Activated naive CD4-positive, alpha-beta T cell treated with anti-CD3 and anti-CD28 coated beads, Interleukin-2, amount 50 U/mL, for 24 hours (primary cell): Measurements from ENCODE around the gene CH25H.
"Not testable (repeated sequence)": the region's sequence is repeated elsewhere in the genome, so short reads cannot be mapped to it uniquely, and the experiment has no call there.

Experiments used
- H3K27ac Mint-ChIP-seq: one replicate; pipeline ENCODE4 v1.8.0; 2021; ENCODE audit warnings: mild to moderate bottlenecking, mixed read lengths
- H3K27me3 Mint-ChIP-seq: one replicate; pipeline ENCODE4 v1.8.0; 2021; ENCODE audit warnings: mixed read lengths
- H3K36me3 Mint-ChIP-seq: one replicate; pipeline ENCODE4 v1.8.0; 2021; ENCODE audit warnings: mixed read lengths
- H3K4me1 Mint-ChIP-seq: one replicate; pipeline ENCODE4 v1.8.0; 2021; ENCODE audit warnings: mixed read lengths
- H3K4me3 Mint-ChIP-seq: one replicate; pipeline ENCODE4 v1.8.0; 2021; ENCODE audit warnings: mild to moderate bottlenecking, mixed read lengths
- H3K9me3 Mint-ChIP-seq: one replicate; pipeline ENCODE4 v1.8.0; 2021; ENCODE audit warnings: mixed read lengths

The CH25H gene, protein sequence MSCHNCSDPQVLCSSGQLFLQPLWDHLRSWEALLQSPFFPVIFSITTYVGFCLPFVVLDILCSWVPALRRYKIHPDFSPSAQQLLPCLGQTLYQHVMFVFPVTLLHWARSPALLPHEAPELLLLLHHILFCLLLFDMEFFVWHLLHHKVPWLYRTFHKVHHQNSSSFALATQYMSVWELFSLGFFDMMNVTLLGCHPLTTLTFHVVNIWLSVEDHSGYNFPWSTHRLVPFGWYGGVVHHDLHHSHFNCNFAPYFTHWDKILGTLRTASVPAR

DNA sequence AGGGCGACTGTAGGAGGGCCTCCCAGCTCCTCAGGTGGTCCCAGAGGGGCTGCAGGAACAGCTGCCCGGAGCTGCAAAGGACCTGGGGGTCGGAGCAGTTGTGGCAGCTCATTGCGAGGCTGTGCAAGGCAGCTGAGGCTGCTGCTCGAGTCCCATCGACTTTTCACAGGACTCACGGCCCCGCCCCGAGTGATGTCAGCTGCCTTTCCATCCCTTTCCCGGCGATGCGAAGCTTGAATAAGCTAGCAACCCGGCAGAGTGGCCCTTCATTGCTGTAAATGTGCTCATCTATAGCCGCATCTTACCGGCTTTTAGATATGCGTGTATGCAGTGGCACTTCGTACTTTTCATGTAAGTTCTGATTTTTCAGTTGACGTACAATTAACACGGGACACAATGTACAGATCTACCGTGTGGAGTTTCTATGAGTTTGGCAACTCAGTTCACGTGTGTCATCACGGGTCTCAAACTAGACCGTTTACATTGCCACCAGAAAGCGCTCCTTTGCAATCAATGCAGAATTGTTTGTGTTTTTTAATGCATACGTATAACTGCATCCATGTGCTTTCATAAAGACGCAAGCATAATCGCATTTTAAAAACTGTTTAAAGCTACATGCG is at the start of gene CH25H:
Gene CH25H (minus strand): TSS at position 137 of the 620 bp plus-strand sequence. CDS start 25 bp downstream, at position 112.
- H3K9me3 Mint-ChIP-seq = no peaks in the 10 kb centered on the region
- peaks cover 29% of the 10 kb centered on the region for H3K27me3 Mint-ChIP-seq
- H3K36me3 Mint-ChIP-seq = no peaks in the 10 kb centered on the region
- no peak within 1 kb of the TSS for H3K27ac Mint-ChIP-seq
- peak within 1 kb of the TSS; percentile 87 for H3K4me3 Mint-ChIP-seq
- peaks cover 9% of the 10 kb centered on the region for H3K4me1 Mint-ChIP-seq

DNA sequence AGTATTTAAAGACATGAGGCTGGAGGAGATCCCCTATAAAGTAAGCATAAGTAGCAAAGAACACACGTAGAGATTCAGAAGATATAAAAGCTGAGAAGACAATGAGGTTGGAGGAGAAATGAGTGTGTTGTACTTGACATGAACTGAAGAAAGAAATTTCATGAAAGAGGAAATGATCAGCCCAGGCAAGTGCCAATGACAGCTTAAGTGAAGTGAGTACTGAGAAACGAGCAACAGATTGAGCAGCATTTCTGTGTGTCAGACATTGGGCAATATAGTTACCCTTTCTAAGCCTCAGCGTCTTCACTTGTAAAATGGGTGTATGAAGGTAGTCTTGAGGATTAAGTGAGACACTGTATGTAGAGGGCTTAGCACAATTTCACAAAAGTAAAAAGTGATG is 49.2 kb upstream of the CH25H start:
- Mint-ChIP-seq H3K4me3 (no peak overlapping the region), H3K27me3 (no peaks in the 10 kb centered on the region), H3K4me1 (peaks cover 16% of the 10 kb centered on the region), H3K9me3 (peaks cover 5% of the 10 kb centered on the region), H3K36me3 (peaks cover 4% of the 10 kb centered on the region), H3K27ac (no peak overlapping the region)

DNA sequence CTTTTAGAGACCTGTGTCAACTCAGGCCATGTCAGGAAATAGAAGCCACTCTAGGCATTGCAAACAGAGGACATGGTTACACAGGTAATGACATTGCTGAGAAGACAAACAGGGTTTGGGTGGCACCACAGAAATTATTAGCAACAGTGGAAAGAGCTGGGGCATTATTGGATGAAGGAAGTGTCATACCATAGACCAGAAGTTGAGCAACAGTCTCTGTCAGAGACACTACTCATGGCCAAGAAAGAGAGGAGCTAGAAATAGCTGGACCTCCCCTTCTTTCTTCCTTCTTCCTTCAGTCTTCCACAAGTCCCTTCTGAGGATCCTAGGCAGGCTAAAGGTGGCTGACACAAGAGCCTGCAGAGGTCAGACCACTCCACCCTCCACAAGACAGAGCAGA is 48.7 kb upstream of the CH25H start:
- Mint-ChIP-seq H3K9me3 (peaks cover 5% of the 10 kb centered on the region), H3K27me3 (no peaks in the 10 kb centered on the region), H3K27ac (no peak overlapping the region), H3K36me3 (peaks cover 4% of the 10 kb centered on the region), H3K4me3 (no peak overlapping the region), H3K4me1 (peaks cover 19% of the 10 kb centered on the region)

DNA sequence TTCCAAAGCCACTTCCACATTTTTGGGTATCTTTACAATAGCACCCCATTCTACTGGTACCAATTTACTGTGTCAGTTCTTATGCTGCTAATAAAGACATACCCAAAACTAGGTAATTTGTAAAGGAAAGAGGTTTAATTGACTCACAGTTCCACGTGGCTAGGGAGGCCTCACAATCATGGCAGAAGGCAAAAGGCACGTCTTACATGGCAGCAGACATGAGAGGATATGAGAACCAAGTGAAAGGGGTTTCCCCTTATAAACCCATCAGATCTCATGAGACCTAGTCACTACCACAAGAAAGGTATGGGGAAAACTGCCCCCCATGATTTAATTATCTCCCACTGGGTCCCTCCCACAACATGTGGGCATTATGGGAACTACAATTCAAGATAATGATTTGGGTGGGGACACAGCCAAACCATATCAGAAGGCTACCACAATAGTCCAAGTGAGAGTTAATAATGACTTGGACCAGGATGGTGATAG is 48.0 kb upstream of the CH25H start:
- H3K4me3 Mint-ChIP-seq, H3K36me3 Mint-ChIP-seq, H3K27me3 Mint-ChIP-seq, H3K9me3 Mint-ChIP-seq: not testable (repeated sequence)
- Mint-ChIP-seq H3K27ac (peak overlapping the region; percentile 82), H3K4me1 (peaks cover 21% of the 10 kb centered on the region)

DNA sequence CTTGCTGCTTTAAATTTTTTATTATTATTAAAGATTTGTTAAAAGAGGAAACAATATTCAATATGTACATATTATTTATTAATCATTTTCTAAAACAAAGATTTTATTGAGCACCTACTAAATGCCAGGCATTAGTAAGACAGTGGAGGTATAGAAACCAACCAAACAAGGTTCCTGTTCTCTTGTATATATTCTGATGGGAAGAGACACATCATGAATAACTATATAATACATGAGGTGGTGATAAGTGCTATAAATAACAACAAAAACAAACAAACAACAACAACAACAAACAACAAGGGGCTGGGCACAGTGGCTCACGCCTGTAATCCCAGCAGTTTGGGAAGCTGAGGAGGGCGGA is 45.1 kb upstream of the CH25H start:
- Mint-ChIP-seq H3K9me3 (peaks cover 5% of the 10 kb centered on the region), H3K36me3 (peaks cover 6% of the 10 kb centered on the region), H3K4me1 (peaks cover 34% of the 10 kb centered on the region), H3K27me3 (no peaks in the 10 kb centered on the region), H3K4me3 (peak overlapping the region; percentile 89), H3K27ac (peak overlapping the region; percentile 82)

DNA sequence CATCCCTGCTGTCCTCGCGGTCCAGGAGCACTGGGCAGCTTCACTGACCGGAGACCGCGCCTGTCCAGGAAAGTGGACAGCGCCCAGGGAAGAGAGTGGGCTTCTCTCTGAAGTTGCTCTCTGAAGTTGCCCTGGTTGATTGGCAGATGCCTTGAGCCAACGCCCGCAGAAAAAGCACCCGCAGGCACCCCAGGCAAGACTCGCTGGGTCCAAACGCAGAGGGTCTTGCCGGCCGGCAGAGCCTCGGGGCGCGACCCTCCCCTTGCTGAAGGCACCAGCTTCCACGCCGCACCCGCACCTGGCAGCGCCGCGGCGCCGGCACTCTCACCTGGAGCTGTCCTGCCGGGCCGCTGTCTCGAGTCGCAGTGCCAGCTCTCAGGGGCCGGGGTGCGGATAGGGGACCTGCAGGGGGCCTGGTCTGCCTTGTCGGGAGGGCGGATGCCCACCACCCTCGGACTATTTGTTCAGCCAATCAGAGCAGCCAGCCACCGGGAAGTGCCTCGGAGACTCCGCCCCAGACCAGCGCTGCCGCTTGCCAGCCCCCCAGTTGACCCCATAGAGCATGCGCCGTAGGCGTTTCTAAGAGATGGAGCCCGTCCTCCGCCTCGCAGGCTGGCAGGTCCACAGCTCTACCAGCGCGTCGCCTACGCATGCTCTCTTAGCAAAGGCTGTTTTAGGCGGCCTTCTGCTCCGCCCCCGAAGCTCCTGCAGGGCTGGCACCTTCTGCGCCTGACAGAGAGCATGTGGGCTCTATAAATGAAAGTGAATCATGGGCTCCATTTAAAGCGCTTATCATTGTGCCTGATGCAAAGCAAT is 44.5 kb upstream of the CH25H start, which contains the start of gene LIPA:
Gene LIPA (minus strand): TSS at position 367 of the 816 bp plus-strand sequence. CDS start 4,127 bp downstream, outside the sequence.
- Mint-ChIP-seq H3K36me3 (peaks cover 6% of the 10 kb centered on the region), H3K4me3 (peak within 1 kb of the TSS; percentile 89), H3K27me3 (no peaks in the 10 kb centered on the region), H3K27ac (peak within 1 kb of the TSS; percentile 82), H3K9me3 (peaks cover 5% of the 10 kb centered on the region), H3K4me1 (peaks cover 34% of the 10 kb centered on the region)

DNA sequence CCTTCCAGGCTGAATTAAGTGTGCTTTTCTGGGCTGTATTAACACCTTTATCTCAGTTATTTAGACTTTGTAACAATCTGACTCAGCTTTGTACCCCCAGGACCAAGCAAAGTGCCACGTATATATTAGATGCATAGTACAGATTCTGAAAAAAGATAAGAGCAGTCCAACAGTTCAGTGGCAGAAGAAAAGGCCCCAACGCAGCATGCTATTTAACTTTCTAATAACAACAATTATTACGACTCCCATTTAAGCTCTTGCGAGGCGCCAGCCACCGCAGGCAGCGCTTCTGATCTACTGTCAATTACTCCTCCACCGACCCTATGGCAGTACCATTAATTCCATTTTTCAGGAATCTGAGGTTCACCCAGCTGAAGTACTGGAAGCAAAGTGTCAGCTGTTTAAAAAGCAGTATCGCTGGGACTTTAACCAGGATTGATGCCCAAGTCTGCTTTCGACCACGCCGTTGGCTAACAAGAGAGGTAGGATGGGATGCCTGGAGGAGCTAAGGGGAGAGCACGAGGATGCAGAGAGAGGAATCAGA is 43.8 kb upstream of the CH25H start:
- Mint-ChIP-seq H3K27ac (peak overlapping the region; percentile 52), H3K27me3 (no peaks in the 10 kb centered on the region), H3K9me3 (peaks cover 5% of the 10 kb centered on the region), H3K36me3 (peaks cover 6% of the 10 kb centered on the region), H3K4me3 (peak overlapping the region; percentile 89), H3K4me1 (peaks cover 34% of the 10 kb centered on the region)

DNA sequence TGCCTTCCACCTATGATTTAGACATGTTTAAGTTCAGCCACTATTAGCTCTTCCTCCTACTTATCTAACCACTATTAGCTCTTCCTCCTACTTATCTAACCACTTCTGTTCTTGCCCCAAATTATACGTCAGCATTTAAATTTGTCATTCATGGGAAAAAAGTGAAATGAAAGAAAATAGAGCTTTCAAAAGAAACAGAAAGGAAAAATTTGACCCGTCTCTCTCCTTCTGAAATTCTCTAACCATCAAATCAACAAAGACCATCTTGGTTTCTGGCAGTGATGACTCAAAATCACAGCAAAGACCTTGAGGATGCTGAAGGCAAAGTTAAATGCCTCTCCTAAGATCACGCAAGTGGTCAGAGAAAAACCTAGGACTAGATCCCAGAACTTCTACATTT is 41.9 kb upstream of the CH25H start:
- Mint-ChIP-seq H3K4me1 (peaks cover 28% of the 10 kb centered on the region), H3K36me3 (peaks cover 4% of the 10 kb centered on the region), H3K27me3 (no peaks in the 10 kb centered on the region), H3K4me3 (peak overlapping the region; percentile 6), H3K9me3 (no peaks in the 10 kb centered on the region), H3K27ac (peak overlapping the region; percentile 43)

DNA sequence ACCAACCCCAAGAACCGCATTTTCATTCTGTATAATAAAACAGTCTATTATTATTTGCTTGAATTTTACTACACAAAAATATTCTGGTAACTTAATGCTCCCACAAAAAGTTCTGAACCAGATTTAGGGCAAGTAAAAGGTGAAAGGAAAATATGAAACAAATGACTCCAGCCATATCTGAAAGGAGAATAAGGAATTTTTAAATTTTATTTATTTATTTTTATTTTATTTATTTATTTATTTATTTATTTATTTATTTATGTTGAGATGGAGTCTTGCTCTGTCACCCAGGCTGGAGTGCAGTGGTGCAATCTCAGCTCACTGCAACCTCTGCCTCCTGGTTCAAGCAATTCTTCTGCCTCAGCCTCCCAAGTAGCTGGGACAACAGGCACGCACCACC is 40.5 kb upstream of the CH25H start:
- H3K27me3 Mint-ChIP-seq, H3K9me3 Mint-ChIP-seq, H3K4me3 Mint-ChIP-seq, H3K27ac Mint-ChIP-seq, H3K36me3 Mint-ChIP-seq: not testable (repeated sequence)
- H3K4me1 Mint-ChIP-seq = peaks cover 34% of the 10 kb centered on the region

DNA sequence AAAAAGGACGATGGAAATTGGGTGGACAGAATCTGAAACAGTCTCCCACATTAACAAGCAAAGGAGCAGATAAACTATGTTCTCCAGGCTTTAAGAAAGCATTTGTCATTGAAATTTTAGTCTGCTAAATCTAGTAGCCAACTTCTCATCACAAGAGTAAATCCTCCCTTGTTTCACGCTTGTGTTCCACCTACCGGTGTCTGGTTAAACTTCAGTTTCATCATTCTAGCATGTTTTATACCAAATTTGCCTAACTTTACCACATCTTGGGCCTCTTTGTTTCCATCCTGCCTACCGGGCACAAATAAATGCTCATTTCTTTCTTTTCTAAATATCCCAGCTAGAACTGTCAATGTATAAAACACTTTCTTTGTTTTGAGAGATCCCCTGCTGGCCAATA is 38.7 kb upstream of the CH25H start:
- Mint-ChIP-seq H3K27me3 (no peaks in the 10 kb centered on the region), H3K36me3 (peaks cover 4% of the 10 kb centered on the region), H3K27ac (no peak overlapping the region), H3K4me3 (no peak overlapping the region), H3K9me3 (no peaks in the 10 kb centered on the region), H3K4me1 (peaks cover 26% of the 10 kb centered on the region)

DNA sequence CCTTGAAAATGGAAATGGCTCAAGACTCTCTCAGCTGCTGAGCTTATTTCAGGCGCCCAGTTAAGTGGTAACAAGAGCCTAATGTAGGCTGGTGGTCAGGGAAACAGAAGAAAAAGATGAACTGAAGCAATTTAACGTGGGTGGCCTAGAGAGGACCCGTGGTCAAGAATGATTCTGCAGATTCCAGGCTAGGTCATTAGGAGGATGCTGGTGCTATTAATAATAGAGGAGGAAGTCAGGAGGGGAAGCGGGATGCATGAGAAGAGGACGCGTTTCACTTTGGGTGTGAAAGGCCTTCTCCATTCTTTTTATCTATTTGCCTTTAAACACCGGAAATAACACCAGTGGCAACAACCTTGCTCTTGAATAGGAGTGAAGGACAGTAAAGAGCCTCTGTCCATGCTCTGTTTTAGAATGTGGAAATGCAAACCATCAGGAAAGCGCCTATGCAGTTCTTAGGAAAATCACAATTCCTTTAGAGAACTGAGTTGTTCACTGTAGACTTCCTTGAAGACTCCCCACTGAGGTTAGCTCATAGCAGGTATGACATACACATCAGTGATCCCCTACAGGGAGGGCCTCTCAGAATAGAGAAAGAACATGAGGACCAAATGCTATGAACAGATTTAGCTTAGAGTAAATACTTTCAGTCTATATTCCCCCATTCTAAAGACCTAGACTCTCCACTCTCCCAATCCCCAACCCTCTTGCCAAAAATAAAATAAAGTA is 35.9 kb upstream of the CH25H start:
- peaks cover 6% of the 10 kb centered on the region for H3K36me3 Mint-ChIP-seq
- peaks cover 6% of the 10 kb centered on the region for H3K4me1 Mint-ChIP-seq
- H3K27me3 Mint-ChIP-seq = no peaks in the 10 kb centered on the region
- H3K27ac Mint-ChIP-seq = no peak overlapping the region
- H3K9me3 Mint-ChIP-seq = no peaks in the 10 kb centered on the region
- no peak overlapping the region for H3K4me3 Mint-ChIP-seq

DNA sequence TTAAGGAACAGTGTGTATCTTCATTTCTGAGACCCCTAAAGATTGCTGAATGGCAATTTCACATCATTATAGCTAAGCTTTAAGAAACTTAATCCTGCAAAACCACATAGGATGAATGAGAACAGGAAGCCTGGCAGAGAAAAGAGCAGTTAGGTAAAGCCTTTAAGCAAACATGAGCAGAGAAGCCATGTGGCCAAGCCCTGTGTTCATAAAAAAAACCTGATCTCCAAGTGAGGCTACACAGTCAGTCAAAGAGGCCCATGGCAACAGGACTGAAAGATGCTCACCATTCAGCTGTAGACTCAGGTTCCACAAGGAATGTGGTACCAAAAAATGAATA is 35.2 kb upstream of the CH25H start:
- H3K27ac Mint-ChIP-seq = no peak overlapping the region
- H3K36me3 Mint-ChIP-seq = peaks cover 8% of the 10 kb centered on the region
- H3K4me1 Mint-ChIP-seq = peaks cover 6% of the 10 kb centered on the region
- no peak overlapping the region for H3K4me3 Mint-ChIP-seq
- no peaks in the 10 kb centered on the region for H3K27me3 Mint-ChIP-seq
- no peaks in the 10 kb centered on the region for H3K9me3 Mint-ChIP-seq

DNA sequence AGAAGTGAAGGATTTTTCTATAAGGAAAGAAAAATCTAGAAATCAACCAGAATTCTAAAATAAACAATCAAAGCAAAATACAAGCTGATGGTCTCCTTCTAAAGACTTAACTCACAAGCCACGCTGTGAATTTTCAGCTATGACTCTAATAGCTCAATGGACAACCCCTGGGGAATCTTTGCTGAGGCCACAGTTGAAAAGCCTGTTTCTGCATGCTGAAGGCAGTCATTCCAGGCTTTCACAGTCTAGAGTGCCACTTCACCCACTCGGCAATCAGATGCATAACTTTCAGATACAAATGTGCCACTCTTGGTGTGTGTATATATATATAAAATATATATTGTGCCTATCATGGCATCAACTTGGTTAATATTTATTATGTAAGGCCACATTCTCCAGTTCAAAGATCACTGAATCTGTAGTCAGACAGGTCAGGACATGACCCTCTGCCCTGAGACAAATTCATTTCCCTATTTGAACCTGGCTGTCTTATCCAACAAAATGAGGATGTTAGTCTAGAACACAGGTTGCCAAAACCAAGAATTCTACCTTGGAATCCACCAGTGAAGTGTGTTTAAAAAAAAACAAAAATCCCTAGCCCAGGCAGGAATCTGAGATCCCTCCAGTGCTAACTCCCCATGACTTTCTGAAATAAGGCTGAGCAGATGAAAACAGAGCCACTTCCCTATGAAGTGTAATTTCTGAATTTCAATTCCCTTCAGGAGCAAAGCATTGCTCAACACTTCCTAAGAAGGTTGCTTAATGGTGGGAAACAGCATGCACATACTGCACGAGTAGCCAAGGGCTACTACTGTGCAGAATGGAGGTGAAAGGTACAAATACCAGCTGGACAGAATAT is 34.6 kb upstream of the CH25H start:
- Mint-ChIP-seq H3K36me3 (peaks cover 8% of the 10 kb centered on the region), H3K4me1 (peaks cover 6% of the 10 kb centered on the region), H3K9me3 (no peaks in the 10 kb centered on the region), H3K27ac (no peak overlapping the region), H3K4me3 (no peak overlapping the region), H3K27me3 (no peaks in the 10 kb centered on the region)

DNA sequence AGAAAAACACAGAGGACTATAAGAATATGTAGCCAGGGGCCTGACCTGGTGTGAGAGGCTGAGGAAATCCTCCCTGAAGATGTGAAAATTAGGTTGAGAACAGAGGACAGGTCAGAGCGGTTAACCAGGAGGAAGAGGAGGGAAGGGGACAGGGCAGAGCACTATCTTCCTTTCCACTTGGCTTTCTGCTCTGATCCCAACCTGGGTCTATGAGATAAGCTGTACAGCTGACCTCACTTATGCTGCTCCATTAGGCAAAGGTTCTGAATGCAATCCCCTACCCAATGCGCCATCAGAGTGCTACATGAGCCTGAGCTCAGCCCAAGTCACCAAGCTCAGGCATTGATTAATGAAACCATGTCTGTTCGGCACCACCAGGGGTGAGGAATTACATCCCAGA is 33.9 kb upstream of the CH25H start:
- peaks cover 8% of the 10 kb centered on the region for H3K36me3 Mint-ChIP-seq
- H3K4me3 Mint-ChIP-seq = no peak overlapping the region
- H3K9me3 Mint-ChIP-seq = no peaks in the 10 kb centered on the region
- H3K4me1 Mint-ChIP-seq = peaks cover 6% of the 10 kb centered on the region
- H3K27me3 Mint-ChIP-seq = no peaks in the 10 kb centered on the region
- H3K27ac Mint-ChIP-seq = no peak overlapping the region
